Fibroblast of lung (primary cell): ENCODE data around the gene CLCNKB. TPM values are rescaled to one million over a fixed set of nuclear protein-coding genes. Genes with fewer than 3 reads are reported as not detected.
"Not testable (repeated sequence)": the region's sequence is repeated elsewhere in the genome, so short reads cannot be mapped to it uniquely, and the experiment has no call there.

ENCODE experiments used
- DNase-seq, 2 donors: peaks; one replicate each; pipeline versions ENCODE4 v3.0.0 to v3.0.0-alpha.2; 2010; ENCODE audit warnings: low read depth in 2 of 2
- H2AFZ ChIP-seq: 2 replicates; pipeline ENCODE4 v1.5.1; 2012; ENCODE audit warnings: low read length, control low read depth, inconsistent platforms
- H3K27ac ChIP-seq: 2 replicates; pipeline ENCODE4 v1.5.1; 2011; ENCODE audit warnings: low read length, control low read depth; ENCODE audit not compliant: insufficient read depth
- H3K27me3 ChIP-seq: 2 replicates; pipeline ENCODE4 v1.5.1; 2011; ENCODE audit warnings: mild to moderate bottlenecking, low read length; ENCODE audit not compliant: control insufficient read depth, insufficient read depth
- H3K36me3 ChIP-seq: 2 replicates; pipeline ENCODE4 v1.5.1; 2011; ENCODE audit warnings: low read length; ENCODE audit not compliant: control insufficient read depth, insufficient read depth
- H3K4me1 ChIP-seq: 2 replicates; pipeline ENCODE4 v1.5.1; 2011; ENCODE audit warnings: low read length; ENCODE audit not compliant: control insufficient read depth, insufficient read depth; ENCODE audit errors: extremely low read depth
- H3K4me2 ChIP-seq: 2 replicates; pipeline ENCODE4 v1.5.1; 2011; ENCODE audit warnings: low read length, control low read depth; ENCODE audit not compliant: insufficient read depth; ENCODE audit errors: extremely low read depth
- H3K4me3 ChIP-seq, 4 experiments: fragments of 200-600 bp in 1 of 4; sonication (generic) in 1 of 4; replicated peaks in 1 of 4; 2 replicates each; pipeline ENCODE4 v1.5.1; 2011 to 2016; ENCODE audit warnings: low read length in 4 of 4, low read depth in 3 of 4, mild to moderate bottlenecking in 3 of 4, control low read depth in 2 of 4, inconsistent platforms in 1 of 4, mixed read lengths in 1 of 4; ENCODE audit not compliant: insufficient read depth in 1 of 4; ENCODE audit errors: control extremely low read depth in 1 of 4
- H3K79me2 ChIP-seq: 2 replicates; pipeline ENCODE4 v1.5.1; 2012; ENCODE audit warnings: mild to moderate bottlenecking, low read length, inconsistent platforms; ENCODE audit not compliant: control insufficient read depth, insufficient read depth
- H3K9ac ChIP-seq: 2 replicates; pipeline ENCODE4 v1.5.1; 2011; ENCODE audit warnings: mild to moderate bottlenecking, low read length, control low read depth; ENCODE audit not compliant: insufficient read depth
- H3K9me3 ChIP-seq: 2 replicates; pipeline ENCODE4 v1.5.1; 2012; ENCODE audit warnings: low read depth, low read length; ENCODE audit not compliant: control insufficient read depth, insufficient read depth
- H4K20me1 ChIP-seq: 2 replicates; pipeline ENCODE4 v1.5.1; 2011; ENCODE audit warnings: low read length; ENCODE audit not compliant: control insufficient read depth, insufficient read depth; ENCODE audit errors: extremely low read depth
- CTCF ChIP-seq, 2 donors: IDR thresholded peaks in 1 of 2; conservative IDR thresholded peaks in 1 of 2; 1 replicate in 1 of 2; 2 replicates in 1 of 2; pipeline ENCODE4 v1.5.1; 2011 to 2012; ENCODE audit warnings: low read length in 2 of 2, control low read depth in 1 of 2, inconsistent platforms in 1 of 2, low read depth in 1 of 2, mild to moderate bottlenecking in 1 of 2
- EZH2 ChIP-seq: IDR thresholded peaks from 2 replicates; pipeline ENCODE4 v1.5.1; 2012; ENCODE audit warnings: low read length, control low read depth, mild to moderate bottlenecking; ENCODE audit errors: missing control alignments
- polyA plus RNA-seq, 2 donors: library from polyadenylated mRNA; depleted of rRNA in 1 of 2; stranded (reverse) in 1 of 2; unstranded in 1 of 2; fragments of >200 nt; gene quantifications; 2 replicates each; pipeline ENCODE4 v1.2.1, GENCODE V29; 2011 to 2012; ENCODE audit warnings: missing spikeins in 1 of 2
- total RNA-seq: library from RNA; depleted of rRNA; stranded (reverse); fragments of >200 nt; gene quantifications from 2 replicates; pipeline ENCODE4 v1.2.1, GENCODE V29; 2014

Gene CLCNKB
- total and polyA plus RNA-seq, 2 donors (not counting 1 experiment from before 2014, with no cell fraction given), result 0.09 to 0.33 TPM

GRCh38 chr1:16051039-16051438 lies 7.5 kb downstream of the CLCNKB start:
- Histone ChIP-seq H3K27ac (no peak overlapping the region), H3K4me2 (no peak overlapping the region), H3K9me3 (no peaks in the 10 kb centered on the region), H3K36me3 (no peaks in the 10 kb centered on the region), H3K4me1 (no peaks in the 10 kb centered on the region), H3K9ac (no peak overlapping the region), H3K4me3 (no peak overlapping the region), H3K27me3 (no peaks in the 10 kb centered on the region), H3K79me2 (no peaks in the 10 kb centered on the region), H4K20me1 (no peaks in the 10 kb centered on the region), H2AFZ (no peak overlapping the region)
- TF ChIP-seq EZH2, result no peak
- no peak for TF ChIP-seq CTCF (conservative IDR thresholded peaks at IDR 0.05 in 1 of 2, IDR thresholded peaks at IDR 0.05 in 1 of 2; ENCODE audit: low read depth in 1 of 2, low read length in 2 of 2)
- no peak for DNase-seq

- DNase-seq, H3K4me2 ChIP-seq, H3K9me3 ChIP-seq, H2AFZ ChIP-seq, H3K27me3 ChIP-seq, H4K20me1 ChIP-seq, H3K27ac ChIP-seq, H3K4me1 ChIP-seq, H3K4me3 ChIP-seq, H3K9ac ChIP-seq, H3K79me2 ChIP-seq, H3K36me3 ChIP-seq: not testable (repeated sequence)
Measured at GRCh38 chr1:16051949-16052348, 8.4 kb downstream of the CLCNKB start.

- Histone ChIP-seq H3K27me3 (no peaks in the 10 kb centered on the region), H3K4me1 (no peaks in the 10 kb centered on the region), H3K4me3 (no peak overlapping the region), H2AFZ (no peak overlapping the region), H3K9me3 (no peaks in the 10 kb centered on the region), H4K20me1 (no peaks in the 10 kb centered on the region), H3K9ac (no peak overlapping the region), H3K79me2 (no peaks in the 10 kb centered on the region), H3K4me2 (no peak overlapping the region), H3K27ac (no peak overlapping the region), H3K36me3 (no peaks in the 10 kb centered on the region)
- TF ChIP-seq CTCF (conservative IDR thresholded peaks at IDR 0.05 in 1 of 2, IDR thresholded peaks at IDR 0.05 in 1 of 2; ENCODE audit: low read depth in 1 of 2, low read length in 2 of 2), result no peak
- TF ChIP-seq EZH2, result no peak
- no peak for DNase-seq
Measured at GRCh38 chr1:16053781-16054502, 10.4 kb downstream of the CLCNKB start.
